ENCODE results near the gene LRRC71.

Gene LRRC71

GRCh38 chr1:156930483-156930882 lies 10.1 kb downstream of the LRRC71 start:
- no peak for DNase-seq

DNA sequence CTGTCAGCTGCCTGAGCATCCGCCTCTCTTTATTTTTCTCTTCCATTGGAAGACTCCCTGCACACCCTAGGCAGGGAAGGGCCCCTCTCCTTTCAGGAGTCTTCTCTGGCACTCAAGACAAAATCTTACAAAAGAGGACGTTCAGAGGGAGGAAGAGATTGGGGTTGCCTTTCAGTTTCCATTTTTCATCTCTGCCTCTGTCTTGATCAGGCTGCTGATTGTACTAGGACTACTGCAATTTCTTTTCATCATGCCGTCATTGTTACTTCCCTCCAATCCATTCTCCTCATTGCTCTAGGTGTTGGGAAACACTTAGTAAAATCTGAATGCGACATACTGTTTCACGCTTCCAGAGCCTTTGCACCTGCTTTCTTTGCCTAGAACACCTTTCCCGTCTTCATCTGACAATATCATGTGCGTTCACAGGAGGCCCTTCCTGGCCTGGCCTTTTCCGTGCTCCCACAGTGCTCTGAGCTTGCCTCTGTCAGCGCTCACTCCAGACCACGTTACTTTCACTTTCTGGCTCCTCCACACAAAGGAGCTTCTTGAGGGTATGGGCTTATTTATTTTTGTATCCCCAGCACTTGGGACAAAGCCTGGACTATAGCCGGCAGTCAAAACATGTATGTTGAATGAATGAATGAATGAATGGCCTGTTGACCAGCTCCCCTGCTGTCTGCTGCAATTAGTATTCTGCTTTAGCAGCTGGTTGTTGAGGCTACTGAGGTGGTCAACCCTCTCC lies 10.9 kb downstream of the LRRC71 start:
- no peak for DNase-seq

- DNase-seq: no peak
These were observed 11.7 kb downstream of the LRRC71 start for GRCh38 chr1:156931974-156932710.

- DNase-seq: no peak
These were observed 12.7 kb downstream of the LRRC71 start for GRCh38 chr1:156933136-156933535.

- no peak for DNase-seq
These were observed 15.2 kb downstream of the LRRC71 start for GRCh38 chr1:156935505-156936128.

DNA sequence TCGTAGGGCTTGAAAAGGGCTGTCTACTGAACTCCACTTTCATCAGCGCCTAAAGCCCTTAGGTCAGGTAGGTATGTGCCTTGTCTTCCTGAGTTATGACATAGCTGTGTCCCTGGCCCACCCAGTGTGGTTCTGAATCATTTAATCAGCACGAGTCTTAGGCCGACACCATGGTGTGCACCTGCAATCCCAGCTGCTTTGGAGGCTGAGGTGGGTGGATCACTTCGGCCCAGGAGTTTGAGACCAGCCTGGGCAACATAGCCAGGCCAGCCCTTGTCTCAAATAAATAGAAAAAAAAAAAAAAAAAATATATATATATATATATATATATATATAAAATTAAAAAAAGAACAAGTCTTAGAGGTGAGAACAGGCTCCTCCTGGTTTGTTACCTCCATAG lies 15.8 kb downstream of the LRRC71 start:
- DNase-seq: no peak

GRCh38 chr1:156936721-156937220 lies 16.3 kb downstream of the LRRC71 start:
- no peak for DNase-seq

GRCh38 chr1:156937883-156938282 lies 17.5 kb downstream of the LRRC71 start:
- DNase-seq: no peak

DNA sequence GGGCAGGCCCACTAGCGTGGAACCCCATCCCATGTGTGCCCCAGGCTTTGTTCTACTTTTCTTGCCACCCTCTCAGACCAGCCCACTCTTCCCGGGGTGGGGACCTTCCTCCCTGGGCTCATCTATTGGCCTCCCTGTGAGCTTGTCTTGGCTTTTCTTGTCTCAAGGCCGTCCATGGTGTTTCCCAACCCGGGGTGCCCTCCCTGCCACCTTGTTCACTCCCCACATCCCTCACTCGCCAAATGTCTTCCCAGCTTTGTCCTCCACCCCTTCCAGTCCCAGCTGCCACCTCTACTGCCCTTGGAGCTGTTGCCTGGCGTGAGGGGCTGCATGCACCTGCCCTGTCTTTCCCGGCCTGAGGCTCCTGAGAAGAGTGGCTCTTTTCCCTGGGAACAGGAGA lies 18.4 kb downstream of the LRRC71 start:
- DNase-seq: no peak

- DNase-seq: no peak
These were observed 19.4 kb downstream of the LRRC71 start for GRCh38 chr1:156939786-156940334.

DNA sequence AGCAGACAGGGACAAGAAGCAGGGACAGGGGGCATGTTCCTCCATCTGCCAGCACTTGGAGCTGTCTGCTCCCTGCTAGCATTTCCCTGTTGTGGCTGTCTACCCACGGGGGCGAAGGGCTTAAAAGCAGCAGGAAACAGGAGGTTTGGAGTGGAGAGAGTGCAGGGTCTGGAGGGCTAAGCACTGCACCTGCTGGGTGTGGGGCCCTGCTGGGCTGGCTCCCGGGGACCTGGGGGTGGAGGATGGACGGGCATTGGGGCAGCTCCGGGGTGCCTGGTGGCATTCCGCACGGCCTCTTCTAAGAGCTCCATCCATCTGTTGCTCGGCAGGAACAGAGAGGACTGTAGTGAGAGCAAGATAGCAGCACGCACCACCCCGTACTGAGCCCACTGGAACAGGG lies 21.2 kb downstream of the LRRC71 start:
- no peak for DNase-seq

DNA sequence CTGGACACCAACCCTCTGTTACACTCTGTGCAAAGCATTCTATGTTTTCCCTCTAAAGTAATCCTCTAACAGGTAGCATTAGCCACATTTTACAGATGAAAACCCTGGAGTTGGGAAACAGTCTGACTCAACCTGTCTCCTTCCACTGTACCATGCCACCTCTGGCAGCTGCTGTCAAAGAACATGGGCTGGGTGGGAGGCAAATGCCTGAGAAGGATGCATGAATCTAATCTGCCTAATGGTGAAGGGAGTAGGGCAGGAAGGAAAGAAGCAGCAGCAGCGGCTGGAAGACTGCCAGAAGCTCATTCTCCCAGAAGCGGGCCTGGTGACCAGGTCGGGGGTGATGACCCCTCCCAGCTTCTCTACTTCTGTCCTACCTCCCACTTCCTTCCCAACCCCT lies 21.7 kb downstream of the LRRC71 start:
- no peak for DNase-seq

GRCh38 chr1:156942576-156942975 lies 22.1 kb downstream of the LRRC71 start:
- no peak for DNase-seq

GRCh38 chr1:156943756-156944155 lies 23.3 kb downstream of the LRRC71 start:
- DNase-seq: no peak

DNA sequence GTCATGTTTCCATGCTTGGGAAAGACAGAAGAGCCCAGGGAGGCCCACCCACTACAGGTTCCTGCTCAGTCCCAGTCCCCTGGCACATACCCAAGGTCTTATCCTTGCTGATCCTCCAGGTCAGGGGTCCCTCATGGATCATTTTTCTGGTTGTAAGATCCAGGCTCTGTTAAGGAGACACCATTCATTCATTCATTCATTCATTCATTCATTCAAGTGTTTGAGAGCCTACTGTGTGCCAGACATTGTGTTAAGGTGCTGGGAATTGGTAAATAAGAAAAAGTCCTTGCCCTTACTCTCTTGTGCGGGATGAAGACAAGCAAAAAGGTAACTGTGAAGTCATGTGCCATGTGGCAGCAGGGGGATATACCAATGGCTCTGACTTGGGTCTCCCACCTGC lies 23.8 kb downstream of the LRRC71 start:
- DNase-seq: no peak

- no peak for DNase-seq
These were observed 24.4 kb downstream of the LRRC71 start for GRCh38 chr1:156944848-156945247.

- no peak for DNase-seq
These were observed 25.6 kb downstream of the LRRC71 start for GRCh38 chr1:156945881-156946661.

DNA sequence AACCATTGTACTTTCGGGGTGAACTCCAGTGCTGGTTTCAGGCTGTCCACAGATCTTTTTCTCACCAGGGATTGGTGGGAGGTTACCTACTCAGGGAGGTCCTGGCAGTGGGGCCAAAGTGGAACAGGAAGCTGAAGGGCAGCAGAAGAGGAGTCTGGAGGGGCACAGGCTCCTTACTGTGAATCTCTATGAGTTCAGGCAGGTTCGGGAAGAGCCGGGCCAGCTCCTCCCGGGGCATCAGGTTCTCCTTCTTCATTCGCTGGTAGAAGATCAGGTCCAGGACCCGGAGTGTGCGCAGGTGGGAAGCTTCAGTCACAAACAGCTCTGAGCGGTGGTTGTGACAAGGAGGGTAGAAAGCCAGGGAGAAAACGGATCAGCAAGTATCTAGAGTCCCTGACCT lies 26.7 kb downstream of the LRRC71 start:
- no peak for DNase-seq

GRCh38 chr1:156947818-156948525 lies 27.5 kb downstream of the LRRC71 start:
- DNase-seq: no peak

- no peak for DNase-seq
These were observed 28.3 kb downstream of the LRRC71 start for GRCh38 chr1:156948708-156949107.

DNA sequence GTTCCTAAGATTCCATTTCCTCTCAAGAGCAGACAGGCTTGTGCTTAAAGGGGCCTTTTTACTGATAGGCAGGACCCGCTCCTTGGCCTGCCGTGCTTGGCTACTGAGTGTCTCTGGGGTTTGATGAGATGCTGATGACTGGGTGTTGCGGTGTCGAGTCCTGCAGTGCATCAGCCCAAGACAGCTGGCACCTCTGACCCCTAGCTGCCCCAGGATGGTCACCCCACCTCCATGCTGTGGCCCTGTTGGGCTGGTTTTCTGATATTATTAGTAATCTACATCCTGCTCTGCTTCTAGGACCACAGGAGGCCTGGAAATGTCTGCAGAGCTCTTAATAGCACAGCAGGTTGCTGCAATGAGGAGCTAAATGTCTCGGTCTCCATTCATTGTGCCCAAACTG lies 28.7 kb downstream of the LRRC71 start:
- no peak for DNase-seq

GRCh38 chr1:156951371-156951770 lies 30.9 kb downstream of the LRRC71 start:
- DNase-seq: no peak
